Epidermal melanocyte (primary cell): Measurements from ENCODE around the gene UBQLNL.
A peak's percentile ranks its signal among the peaks of the same experiment; 100 is the strongest.

Experiments used
- DNase-seq: peaks from one replicate; pipeline ENCODE4 v3.0.0; 2011; ENCODE audit warnings: low spot score; ENCODE audit not compliant: insufficient read length

UBQLNL gene

DNA sequence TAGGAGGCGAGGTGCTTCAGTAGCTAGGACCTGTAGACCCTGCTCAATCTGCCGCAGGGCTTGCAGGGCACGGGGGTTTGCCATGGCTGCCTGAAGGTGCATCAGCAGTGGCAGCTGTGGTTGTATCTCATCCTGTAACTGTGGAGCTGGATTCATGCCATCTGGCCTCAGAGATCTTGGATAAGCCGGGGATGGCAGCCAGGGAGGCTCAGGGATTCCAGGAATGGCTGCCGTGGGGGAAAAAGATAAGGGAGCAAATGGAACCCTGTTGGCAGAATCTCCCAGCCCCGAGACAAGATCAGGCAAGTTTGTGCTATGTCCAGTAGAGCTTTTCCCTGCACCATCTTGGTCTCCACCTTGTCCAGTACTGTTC, 8.6 kb downstream of the UBQLNL start:
- no peak for DNase-seq

DNA sequence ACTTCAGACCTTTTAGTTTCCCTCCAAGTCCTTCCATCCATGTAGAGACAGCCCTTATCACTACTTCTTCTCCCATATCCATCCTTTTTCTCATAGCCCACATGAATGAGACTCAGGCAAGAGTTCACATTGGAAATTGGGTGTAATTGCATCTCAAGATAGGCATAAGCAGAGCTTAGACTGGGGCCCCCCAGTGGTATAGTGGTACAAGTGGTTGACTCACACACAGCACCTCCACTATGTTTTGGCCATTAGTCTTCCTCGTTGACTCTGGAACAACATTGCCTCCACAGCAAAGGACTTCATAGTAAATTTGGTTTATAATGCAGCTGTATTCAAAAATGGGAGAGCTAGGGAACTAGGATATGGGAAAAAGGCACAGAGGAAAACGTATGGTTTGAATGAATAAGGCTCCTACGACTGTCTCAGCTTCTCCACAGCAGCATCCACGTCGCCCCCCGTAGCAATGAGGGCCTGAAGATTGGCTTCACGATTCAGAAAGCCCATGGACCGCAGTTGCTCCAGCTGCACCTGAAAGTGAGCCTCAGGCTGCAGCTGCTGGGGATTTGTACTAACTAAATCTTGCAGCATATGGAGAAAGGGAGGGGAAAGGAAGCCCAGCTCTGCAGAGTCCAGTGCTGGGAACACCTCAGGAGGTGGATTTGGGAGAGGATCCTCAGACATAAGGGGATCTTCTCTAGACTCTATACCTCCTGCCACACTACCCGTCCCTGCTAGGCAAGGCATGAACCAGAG, 9.1 kb downstream of the UBQLNL start:
- no peak for DNase-seq

- DNase-seq = no peak
Observed at GRCh38 chr11:5505363-5506048, 11.0 kb downstream of the UBQLNL start.

DNA sequence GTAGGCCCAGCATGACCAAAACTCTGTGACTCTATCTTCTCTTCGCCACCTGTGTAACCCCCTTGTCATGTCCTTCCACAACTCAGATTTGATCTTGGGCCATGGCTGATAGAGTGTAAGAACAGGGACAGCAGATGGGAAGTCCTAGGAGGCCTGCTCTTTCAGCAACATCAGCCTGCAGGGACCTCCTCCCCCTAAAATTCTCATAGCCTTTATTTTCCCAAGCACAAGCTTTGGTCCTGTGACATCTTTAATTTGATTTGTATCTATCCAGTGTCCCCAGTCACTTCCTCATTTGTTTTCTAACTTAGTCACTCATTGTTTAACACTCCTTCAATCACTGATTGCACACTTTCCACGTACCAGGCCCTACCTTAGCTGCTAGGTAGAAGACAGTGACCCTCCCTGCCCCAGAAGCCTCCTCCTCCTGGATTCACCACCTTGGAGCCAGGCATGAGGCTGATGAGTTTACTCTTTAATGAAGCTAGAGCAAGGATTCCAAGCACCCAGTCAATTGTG, 12.0 kb downstream of the UBQLNL start:
- DNase-seq = no peak

DNA sequence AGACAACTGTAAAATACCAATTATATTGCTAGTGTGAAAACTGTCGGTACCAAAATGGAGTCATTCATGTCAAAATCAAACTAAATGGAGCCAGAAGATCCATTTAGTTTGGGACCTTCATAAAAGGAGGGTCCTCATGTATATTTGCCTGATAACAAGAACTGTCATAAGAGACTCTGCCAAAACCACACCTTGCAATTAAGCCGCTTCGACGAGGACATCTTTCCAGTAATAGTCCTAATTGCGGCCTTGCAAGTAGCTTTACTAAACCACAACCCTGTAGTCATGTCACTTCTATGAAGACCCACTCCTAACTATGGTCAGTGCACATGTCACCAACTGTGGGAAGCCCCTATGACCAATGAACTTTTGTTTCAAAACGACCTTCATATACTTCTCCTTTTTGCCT, 16.1 kb downstream of the UBQLNL start:
- DNase-seq = no peak

GRCh38 chr11:5499671-5500070, 16.8 kb downstream of the UBQLNL start:
- DNase-seq = no peak

GRCh38 chr11:5489576-5490357, 26.7 kb downstream of the UBQLNL start:
- no peak for DNase-seq

- no peak for DNase-seq
Observed at GRCh38 chr11:5488798-5489399, 27.6 kb downstream of the UBQLNL start.

DNA sequence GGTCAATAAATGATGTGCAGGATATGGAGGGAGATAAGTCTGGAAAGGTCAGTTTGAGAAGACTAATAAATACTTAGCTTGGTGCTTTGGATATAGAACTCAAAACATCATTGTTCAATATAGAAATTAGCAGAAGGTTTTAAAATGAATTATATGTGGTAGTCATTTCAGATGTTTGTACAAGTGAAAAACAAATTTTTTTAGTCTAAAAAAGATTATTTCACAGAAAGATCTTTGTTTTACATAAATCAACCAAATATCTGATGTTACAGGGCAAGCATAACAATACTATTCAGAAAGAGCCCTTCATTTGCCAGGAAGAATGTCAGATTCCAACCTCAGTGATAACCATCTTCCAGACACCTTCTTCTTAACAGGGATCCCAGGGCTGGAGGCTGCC, 28.1 kb downstream of the UBQLNL start, which contains the start of gene OR52D1:
Gene OR52D1, plus strand, starts transcription at position 301 of the 400 bp plus-strand sequence. Its CDS starts 22 bp downstream, at position 323.
- DNase-seq = no peak

- DNase-seq = no peak
Observed at GRCh38 chr11:5486421-5486820, 30.1 kb downstream of the UBQLNL start.

- DNase-seq = no peak
Observed at GRCh38 chr11:5486003-5486402, 30.5 kb downstream of the UBQLNL start.

GRCh38 chr11:5476186-5476819, 40.2 kb downstream of the UBQLNL start:
- peak; percentile 63 for DNase-seq

DNA sequence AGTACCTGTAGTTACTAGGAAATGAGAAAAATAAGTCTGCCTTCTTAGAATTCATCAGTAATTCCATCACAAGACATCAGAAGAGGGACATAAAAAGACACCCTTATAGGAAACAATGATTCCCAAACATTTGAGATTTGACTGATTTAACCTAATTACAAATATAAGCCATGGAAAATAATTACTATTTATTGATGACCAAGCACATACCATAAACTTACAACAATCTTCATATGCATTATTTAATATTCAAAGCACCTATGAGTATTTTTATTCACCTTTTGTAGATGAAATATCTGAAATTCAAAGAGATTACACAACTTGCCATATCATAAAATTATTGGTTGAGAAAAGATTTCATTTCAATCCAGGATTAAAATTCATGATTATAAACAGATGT, 42.6 kb downstream of the UBQLNL start:
- no peak for DNase-seq

- no peak for DNase-seq
Observed at GRCh38 chr11:5467527-5467926, 49.0 kb downstream of the UBQLNL start.
